HG02571 (cell line): Measurements from ENCODE around the gene SESN2.
"Not testable (repeated sequence)": the region's sequence is repeated elsewhere in the genome, so short reads cannot be mapped to it uniquely, and the experiment has no call there.

Source experiments
- ATAC-seq: cut with Tn5 transposase; IDR thresholded peaks from one replicate; pipeline ENCODE4 v1.9.1; 2021; ENCODE audit warnings: mild to moderate bottlenecking, moderate library complexity; ENCODE audit not compliant: unreplicated experiment

SESN2 gene

DNA sequence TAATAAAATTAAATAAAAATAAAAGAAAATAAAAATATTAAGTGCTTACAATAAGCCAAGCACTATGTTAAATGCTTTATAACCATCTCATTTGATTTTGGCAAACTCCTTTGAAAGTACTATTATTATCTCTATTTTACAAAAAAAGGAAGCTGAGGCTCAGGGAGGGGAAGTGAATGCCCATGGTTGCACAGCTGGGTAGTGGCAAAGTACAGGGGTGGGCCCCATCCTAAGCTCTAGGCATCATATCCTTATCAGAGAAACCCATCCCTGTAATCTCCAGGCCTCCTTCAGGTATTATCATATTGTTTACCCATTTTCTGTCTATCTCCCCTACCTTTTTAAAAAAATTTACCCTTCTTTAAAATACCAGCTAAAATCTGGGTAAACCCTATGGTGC, 67.2 kb downstream of the SESN2 start:
- no peak for ATAC-seq

DNA sequence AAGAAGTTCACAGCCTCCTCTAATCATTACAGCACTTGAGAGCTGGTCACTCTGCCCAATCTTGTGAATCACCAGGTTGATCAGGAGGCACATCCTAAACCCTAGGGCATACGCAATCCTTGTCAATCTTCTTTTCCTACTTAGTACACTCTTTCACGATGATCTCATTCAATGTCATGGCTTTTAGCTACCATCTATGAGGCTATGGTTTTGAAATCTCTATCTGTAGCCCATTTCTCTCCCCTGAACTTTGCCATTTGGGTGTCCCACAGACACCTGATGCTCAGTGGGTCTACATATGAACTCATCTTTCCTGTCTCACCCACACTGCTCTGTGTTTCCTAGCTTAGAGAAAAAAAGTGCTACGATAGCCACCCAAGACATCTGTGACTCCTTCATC, 67.7 kb downstream of the SESN2 start:
- ATAC-seq, result no peak

DNA sequence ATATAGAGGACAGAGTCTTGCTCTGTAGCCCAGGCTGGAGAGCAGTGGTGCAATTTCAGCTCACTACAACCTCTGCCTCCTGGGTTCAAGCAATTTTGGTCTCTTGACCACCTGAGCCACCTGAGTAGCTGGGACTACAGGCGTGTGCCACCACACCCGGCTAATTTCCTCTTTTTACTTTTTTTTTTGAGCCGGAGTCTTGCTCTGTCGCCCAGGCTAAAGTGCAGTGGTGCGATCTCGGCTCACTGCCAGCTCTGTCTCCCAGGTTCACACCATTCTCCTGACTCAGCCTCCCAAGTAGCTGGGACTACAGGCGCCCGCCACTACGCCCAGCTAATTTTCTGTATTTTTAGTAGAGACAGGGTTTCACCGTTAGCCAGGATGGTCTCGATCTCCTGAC, 68.1 kb downstream of the SESN2 start:
- ATAC-seq, result not testable (repeated sequence)

- no peak for ATAC-seq
These were observed 68.9 kb downstream of the SESN2 start for GRCh38 chr1:28328228-28328648.

- ATAC-seq, result no peak
These were observed 70.3 kb downstream of the SESN2 start for GRCh38 chr1:28329395-28330153.
